Heart left ventricle (tissue), 16 donors: ENCODE measurements around the gene LLGL2. TPM values are rescaled to one million over a fixed set of nuclear protein-coding genes. Genes with fewer than 3 reads are reported as not detected.

Source experiments
- ATAC-seq, 4 donors: fragments of 200-7000 bp; cut with Tn5 transposase; one replicate each; pipeline ENCODE4 v1.9.1; 2020 to 2022; ENCODE audit warnings: moderate library complexity in 4 of 4, mild to moderate bottlenecking in 3 of 4, moderate number of reproducible peaks in 1 of 4
- DNase-seq, 5 donors: peaks; one replicate each; pipeline ENCODE4 v3.0.0-alpha.2; 2020
- H3K27ac ChIP-seq, 12 donors: fragments of 200-600 bp; sonication (generic) in 4 of 12; one replicate each; pipeline versions ENCODE4 v1.5.0 to v1.8.0; 2016 to 2022; ENCODE audit warnings: mild to moderate bottlenecking in 2 of 12
- H3K27me3 ChIP-seq, 9 donors: fragments of 200-600 bp; sonication (generic) in 2 of 9; one replicate each; pipeline versions ENCODE4 v1.5.1 to v1.8.0; 2016 to 2022; ENCODE audit warnings: mild to moderate bottlenecking in 3 of 9
- H3K36me3 ChIP-seq, 9 donors: fragments of 200-600 bp; sonication (generic) in 2 of 9; one replicate each; pipeline versions ENCODE4 v1.5.0 to v1.8.0; 2018 to 2022; ENCODE audit warnings: mild to moderate bottlenecking in 2 of 9
- H3K4me1 ChIP-seq, 12 donors: fragments of 200-600 bp; sonication (generic) in 4 of 12; one replicate each; pipeline versions ENCODE4 v1.5.0 to v1.8.0; 2016 to 2022; ENCODE audit warnings: mild to moderate bottlenecking in 3 of 12
- H3K4me3 ChIP-seq, 12 donors: fragments of 200-600 bp; sonication (generic) in 4 of 12; one replicate each; pipeline versions ENCODE4 v1.5.0 to v1.8.0; 2017 to 2022; ENCODE audit warnings: mild to moderate bottlenecking in 9 of 12, moderate library complexity in 4 of 12
- H3K9me3 ChIP-seq, 12 donors: fragments of 200-600 bp; sonication (generic) in 4 of 12; one replicate each; pipeline versions ENCODE4 v1.5.0 to v1.8.0; 2016 to 2022; ENCODE audit warnings: mild to moderate bottlenecking in 1 of 12
- CTCF ChIP-seq, 12 donors: fragments of 200-600 bp; sonication (generic) in 4 of 12; IDR thresholded peaks; one replicate each; pipeline versions ENCODE4 v1.5.0 to v1.8.0; 2018 to 2022; ENCODE audit warnings: antibody characterized with exemption in 12 of 12, mild to moderate bottlenecking in 5 of 12
- POLR2A ChIP-seq, 2 donors: fragments of 450-650 bp; IDR thresholded peaks; one replicate each; pipeline ENCODE4 v1.6.1; 2017; ENCODE audit warnings: antibody characterized with exemption in 2 of 2, mild to moderate bottlenecking in 2 of 2, moderate library complexity in 2 of 2
- WGBS, 4 donors: extraction: QIAGEN DNeasy Blood & Tissue Kit in 2 of 4; methylation state at CpG; one replicate each; pipeline versions ENCODE4 v1.1.5 to v1.1.7; 2013 to 2018; 5-methylcytosine and 5-hydroxymethylcytosine counted together
- intact Hi-C, 10 donors: fragments of 100-400 bp; cut with DNase I; formaldehyde crosslinking; loops; one replicate each; pipeline versions ENCODE4 v1.11.1 to v1.14.2; 2022
- polyA plus RNA-seq, 2 donors: library from polyadenylated mRNA; stranded (reverse); fragments of 200-250 nt; gene quantifications; one replicate each; pipeline ENCODE4 v1.2.3, GENCODE V29; 2013
- total RNA-seq, 9 donors: library from RNA; depleted of rRNA in 2 of 9; stranded (reverse); fragments of >200 nt in 2 of 9; fragmentation: NEBNext Ultra II Directional in 3 of 9; extraction: Animal tissue kit (Norgen Biotek cat#: 25700) in 3 of 9; gene quantifications; one replicate each; pipeline versions ENCODE4 v1.1.0 to v1.2.4, GENCODE V29; 2016 to 2023
- donor health status: ischemic (EF 13 %, LVEDD 7.1; RV severe dilation, severe dysfunction).
- donor health status: healthy with polysubstance abuse.
- donor health status: DM: no; HTN: yes; CAD: no.
- donor health status: DM: no; HTN: no; CAD: no.
- donor health status: ischemic (EF 25% LVEDD 6.9; RV normal size, moderate dysfunction).
- donor health status: ischemic (EF 25% LVEDD 5.7; RV mildly dilated, moderate dysfunction).
- donor health status: healthy.
- donor health status: DM: yes; HTN: yes; CAD: no.
- donor health status: ischemic (EF 35%, LVEDD 5.7; RV mildly dilated, moderate dysfunction).
- donor health status: nonischemic (EF 11% LVEDD 7.7; RV severe dilation, severe dysfunction).
- donor health status: DM: yes; HTN: yes; CAD: no.
- donor health status: PGD.
- donor health status: ischemic (EF 29% LVEDD 5.4; RV normal size, mild dysfunction).
- donor health status: nonischemic (EF 23%, LVEDD 6.1; RV moderate dilation, normal function).

LLGL2 gene
- total and polyA plus RNA-seq, 11 donors, result 1.8 to 8.1 (median 3.6) TPM

DNA sequence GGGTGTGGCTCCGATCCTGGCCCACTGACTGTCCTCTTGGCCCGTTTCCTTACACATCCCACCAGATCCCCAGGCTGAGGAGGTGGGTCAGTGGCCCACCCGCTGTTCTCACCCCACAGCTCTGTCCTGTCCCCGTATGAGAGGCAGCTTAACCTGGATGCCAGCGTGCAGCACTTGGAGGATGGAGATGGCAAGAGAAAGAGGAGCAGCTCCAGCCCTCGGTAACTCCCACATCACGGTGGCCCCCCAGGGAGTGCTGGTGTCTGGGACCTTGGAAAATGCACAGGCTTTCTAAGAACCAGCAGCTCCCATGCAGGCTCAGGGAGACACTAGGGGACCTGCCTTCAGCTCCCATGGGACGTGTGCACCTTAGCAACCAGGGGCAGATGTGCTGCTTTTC is 4.2 kb upstream of the LLGL2 start:
- H3K9me3 ChIP-seq, result no peaks in the 10 kb centered on the region
- H3K4me3 ChIP-seq, result no peak overlapping the region
- no peak for DNase-seq
- peaks cover 0 to 34% (median 19%) of the 10 kb centered on the region in 12 donors for H3K4me1 ChIP-seq
- H3K27me3 ChIP-seq, result peaks cover 0 to 6% (median 0%) of the 10 kb centered on the region in 9 donors
- peaks cover 0 to 25% (median 12%) of the 10 kb centered on the region in 9 donors for H3K36me3 ChIP-seq
- TF ChIP-seq POLR2A (IDR thresholded peaks at IDR 0.05), result no peak
- no peak for TF ChIP-seq CTCF (IDR thresholded peaks at IDR 0.05)
- intact Hi-C loops, result loop anchor here in 5 of 10 donors (5.0 to 10.0 kb wide), 4 partner anchors 64 to 196 kb away; partner anchors contain the start of gene MYO15B (in 2 of the 5)
- H3K27ac ChIP-seq, result no peak overlapping the region
- ATAC-seq, result no peak
- 86 to 94% (median 91%) methylated on average over 7 to 8 of the region's 8 CpGs for WGBS, 4 donors

GRCh38 chr17:75521951-75522727 is 3.4 kb upstream of the LLGL2 start:
- Histone ChIP-seq H3K27ac (no peak overlapping the region), H3K27me3 (peaks cover 0 to 6% (median 0%) of the 10 kb centered on the region in 9 donors), H3K4me3 (no peak overlapping the region), H3K36me3 (peaks cover 0 to 25% (median 12%) of the 10 kb centered on the region in 9 donors), H3K4me1 (peaks cover 0 to 31% (median 16%) of the 10 kb centered on the region in 12 donors), H3K9me3 (no peaks in the 10 kb centered on the region)
- intact Hi-C loops, result loop anchor here in 5 of 10 donors (5.0 to 10.0 kb wide), 4 partner anchors 63 to 197 kb away; partner anchors contain the start of gene MYO15B (in 2 of the 5)
- ATAC-seq (no peak), DNase-seq (no peak)
- WGBS, 4 donors, result 92 to 94% (median 92%) methylated on average over 21 to 33 of the region's 33 CpGs
- TF ChIP-seq CTCF (IDR thresholded peaks at IDR 0.05), result no peak
- no peak for TF ChIP-seq POLR2A (IDR thresholded peaks at IDR 0.05)

GRCh38 chr17:75523647-75524046 is 1.9 kb upstream of the LLGL2 start:
- intact Hi-C loops, result loop anchor here in 7 of 10 donors (2.0 to 10.0 kb wide), 6 partner anchors 61 to 199 kb away; partner anchors contain the start of gene MYO15B (in 2 of the 7)
- 94 to 98% (median 95%) methylated on average over 7 of the region's 7 CpGs for WGBS, 4 donors
- H3K27ac ChIP-seq, result no peak overlapping the region

More at GRCh38 chr17:75523647-75524046, 1.9 kb upstream of the LLGL2 start:
- no peak overlapping the region for H3K4me3 ChIP-seq
- peaks cover 0 to 25% (median 12%) of the 10 kb centered on the region in 9 donors for H3K36me3 ChIP-seq
- peaks cover 0 to 22% (median 12%) of the 10 kb centered on the region in 12 donors for H3K4me1 ChIP-seq
- TF ChIP-seq CTCF (IDR thresholded peaks at IDR 0.05) (no peak), POLR2A (IDR thresholded peaks at IDR 0.05) (no peak)
- H3K9me3 ChIP-seq, result no peaks in the 10 kb centered on the region
- DNase-seq, result no peak
- peaks cover 0 to 6% (median 0%) of the 10 kb centered on the region in 9 donors for H3K27me3 ChIP-seq
- no peak for ATAC-seq
